GM21786 (cell line): ENCODE results near the gene PIP5KL1.

Experiments
- ATAC-seq: cut with Tn5 transposase; IDR thresholded peaks from one replicate; pipeline ENCODE4 v1.9.1; 2021; ENCODE audit not compliant: unreplicated experiment

PIP5KL1 gene

GRCh38 chr9:127950513-127951289 is 20.1 kb upstream of the PIP5KL1 start:
- no peak for ATAC-seq

DNA sequence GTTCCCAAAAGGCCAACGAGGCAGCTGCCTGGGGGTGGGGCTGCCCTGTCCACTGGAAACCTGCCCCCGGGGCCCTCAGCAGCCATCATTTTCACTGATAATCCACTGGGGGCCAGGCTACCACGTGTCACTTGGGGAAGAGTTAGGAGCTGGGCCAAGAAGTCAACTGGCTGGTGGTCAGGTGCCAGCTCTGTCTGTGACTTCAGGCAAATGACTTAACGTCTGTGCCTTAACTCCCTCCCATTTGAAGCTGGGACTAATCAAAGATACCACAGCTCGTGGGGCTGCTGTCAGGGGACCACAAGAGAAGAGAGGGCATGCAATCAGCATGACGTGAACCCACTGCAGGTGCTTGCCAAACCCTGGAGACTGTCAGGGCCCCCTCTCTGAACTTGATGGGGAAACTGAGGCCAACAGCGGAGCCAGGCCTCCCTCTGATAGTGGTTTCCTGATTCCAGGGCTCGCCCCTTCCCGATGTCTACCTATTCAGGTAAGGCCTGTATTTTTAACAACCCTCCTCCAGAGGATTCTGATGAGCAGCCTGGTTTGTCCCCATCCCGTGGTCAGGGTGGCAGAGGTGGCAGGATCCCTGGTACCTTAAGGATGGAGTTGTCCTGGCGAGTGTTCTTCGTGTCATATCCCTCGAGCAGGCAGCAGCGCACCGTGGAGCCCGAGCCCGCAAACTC is 19.4 kb upstream of the PIP5KL1 start:
- ATAC-seq, result no peak

GRCh38 chr9:127947841-127948710 is 17.5 kb upstream of the PIP5KL1 start:
- ATAC-seq, result no peak

- no peak for ATAC-seq
Observed at GRCh38 chr9:127946728-127947127, 16.2 kb upstream of the PIP5KL1 start.

GRCh38 chr9:127945942-127946341 is 15.4 kb upstream of the PIP5KL1 start:
- no peak for ATAC-seq

- no peak for ATAC-seq
Observed at GRCh38 chr9:127945338-127945737, 14.8 kb upstream of the PIP5KL1 start.

- ATAC-seq, result no peak
Observed at GRCh38 chr9:127944586-127945218, 14.1 kb upstream of the PIP5KL1 start.

DNA sequence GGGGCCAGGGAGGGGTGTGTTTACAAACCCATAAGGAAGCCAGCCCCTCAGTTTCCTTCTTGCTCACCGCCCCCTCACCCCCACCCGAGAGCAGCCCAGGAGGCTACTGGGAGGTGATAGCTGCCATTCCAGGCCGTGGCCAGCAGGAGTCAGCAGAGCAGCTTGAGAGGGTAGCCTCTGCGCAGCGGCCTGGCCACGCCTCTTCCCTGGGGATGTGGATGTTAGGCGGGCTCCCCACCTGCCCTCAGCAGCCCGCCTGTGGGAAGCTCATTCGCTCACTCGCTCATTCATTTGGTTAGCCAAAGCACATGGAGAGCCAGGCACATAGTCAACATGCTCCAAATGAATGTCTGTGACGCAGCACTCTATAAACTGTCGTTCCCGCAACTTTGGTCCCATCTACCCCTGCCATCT is 13.2 kb upstream of the PIP5KL1 start:
- ATAC-seq, result peak; percentile 65

GRCh38 chr9:127943011-127943662 is 12.6 kb upstream of the PIP5KL1 start:
- ATAC-seq, result no peak

DNA sequence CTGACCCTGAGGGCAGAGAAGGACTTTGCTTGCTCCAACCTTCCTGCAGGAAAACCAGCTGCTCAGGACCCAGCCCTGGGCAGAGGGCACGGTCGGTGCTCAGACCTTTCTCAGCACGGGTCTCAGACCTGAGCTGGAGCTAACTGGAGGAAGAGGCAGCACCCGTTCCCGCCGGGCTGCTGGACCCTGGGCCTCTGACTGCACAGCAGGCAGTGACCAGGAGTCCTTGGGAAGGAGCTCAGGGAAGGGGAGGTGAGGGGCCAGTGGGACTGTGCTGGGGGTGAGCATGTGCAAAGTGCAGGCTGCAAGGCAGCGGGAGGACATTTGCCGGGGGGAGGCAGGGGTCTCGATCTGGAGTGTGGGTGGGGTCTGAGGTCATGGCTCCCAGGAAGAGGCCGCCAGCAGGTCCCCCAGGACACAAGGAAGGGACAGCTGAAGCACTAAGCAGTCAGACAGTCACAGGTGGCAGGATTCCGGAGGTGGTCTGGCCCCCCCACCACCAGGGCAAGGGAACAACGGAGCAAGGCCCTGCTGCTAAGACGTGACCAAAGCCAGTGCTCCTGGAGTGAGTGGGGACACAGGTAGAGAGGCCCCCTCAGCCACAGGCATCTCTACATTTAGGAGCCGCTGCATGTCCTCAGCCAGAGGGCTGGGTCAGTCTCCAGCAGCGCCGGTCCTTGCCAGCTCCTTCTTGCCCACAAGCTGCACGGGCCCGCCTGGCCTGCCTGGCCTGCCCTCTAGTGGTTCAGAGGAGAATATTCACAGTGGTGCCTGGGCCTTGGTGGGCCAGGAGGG is 11.8 kb upstream of the PIP5KL1 start:
- no peak for ATAC-seq

- no peak for ATAC-seq
Observed at GRCh38 chr9:127941961-127942215, 11.3 kb upstream of the PIP5KL1 start.

DNA sequence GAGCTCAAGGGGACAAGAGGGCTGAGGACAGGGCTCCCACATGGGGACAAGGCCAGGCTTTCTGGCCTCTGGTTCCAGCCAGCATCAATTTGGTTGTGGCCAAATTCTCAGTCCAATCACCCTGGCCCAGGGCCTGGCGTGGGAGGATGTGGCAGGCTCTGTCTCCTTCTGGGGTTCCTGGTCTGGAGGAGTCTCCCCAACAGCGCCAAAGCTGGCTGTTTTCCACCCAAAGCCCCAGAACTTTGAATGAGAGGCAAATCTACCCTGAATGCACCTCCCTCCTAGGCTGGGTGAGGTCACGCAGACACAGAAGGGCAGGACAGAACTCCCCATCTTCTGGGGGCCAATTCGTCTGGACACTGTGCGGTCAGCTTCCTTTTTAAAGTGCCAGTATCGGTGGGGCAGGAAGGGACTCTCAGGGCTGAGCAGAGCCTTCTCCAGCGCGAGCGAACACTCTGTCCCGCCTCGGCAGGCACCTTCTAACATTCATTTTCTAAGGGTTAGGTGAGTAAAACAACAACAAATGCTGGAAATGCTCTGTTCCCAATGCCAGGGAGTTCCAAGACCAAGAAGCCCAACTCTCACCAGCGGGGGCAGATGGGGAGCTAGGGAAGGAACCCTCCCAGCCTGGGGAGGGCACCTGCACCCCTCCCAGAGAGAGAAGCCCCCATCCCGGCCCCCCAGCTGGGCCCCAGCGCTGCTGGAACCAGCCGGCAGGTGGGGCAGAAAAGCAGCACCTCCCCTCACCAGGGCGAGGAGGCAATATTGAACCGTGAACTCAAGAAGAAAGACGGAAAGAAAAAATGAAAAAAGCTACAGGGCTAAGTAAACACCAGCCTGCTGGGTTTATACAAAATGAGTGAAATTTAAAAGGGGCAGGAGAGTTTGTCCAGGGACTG is 10.7 kb upstream of the PIP5KL1 start:
- ATAC-seq, result no peak

DNA sequence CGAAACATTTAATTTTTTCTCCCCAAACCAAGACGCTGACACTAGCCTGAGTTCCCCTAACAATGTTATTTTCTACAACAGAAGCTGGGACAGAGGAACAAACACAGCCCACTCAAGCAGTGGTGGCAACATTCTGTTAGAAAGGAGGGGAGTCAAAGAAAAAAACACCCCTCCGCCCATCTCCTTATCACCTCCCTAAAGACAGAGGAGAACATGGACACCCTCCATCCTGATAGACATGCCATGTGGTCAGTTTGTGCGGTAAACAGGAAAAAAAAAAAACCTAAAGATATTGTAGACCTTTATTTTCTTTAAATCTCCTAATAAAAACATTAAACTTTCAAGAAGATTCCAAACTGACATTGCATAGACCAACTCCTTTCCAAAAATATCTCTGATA is 10.0 kb upstream of the PIP5KL1 start:
- ATAC-seq, result no peak

DNA sequence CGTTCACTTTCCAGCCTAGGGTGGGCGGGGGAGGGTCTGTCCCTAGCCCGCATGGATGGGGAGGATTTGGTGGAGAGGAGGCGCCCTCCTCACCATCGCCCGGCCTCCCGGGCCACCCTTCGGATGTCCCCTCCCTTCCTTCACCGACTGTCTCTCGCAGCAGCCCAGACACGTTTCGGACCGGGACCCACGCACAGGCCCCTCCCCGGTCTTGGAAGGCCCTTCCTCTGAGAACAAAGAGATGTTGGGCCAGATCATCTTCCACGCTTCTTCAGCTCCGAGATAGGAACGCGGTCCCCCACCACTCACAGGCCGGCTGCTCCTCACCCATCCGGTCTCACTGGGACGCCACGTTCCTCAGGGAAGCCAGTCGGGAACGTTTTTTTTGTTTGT is 7.7 kb upstream of the PIP5KL1 start:
- ATAC-seq, result no peak

DNA sequence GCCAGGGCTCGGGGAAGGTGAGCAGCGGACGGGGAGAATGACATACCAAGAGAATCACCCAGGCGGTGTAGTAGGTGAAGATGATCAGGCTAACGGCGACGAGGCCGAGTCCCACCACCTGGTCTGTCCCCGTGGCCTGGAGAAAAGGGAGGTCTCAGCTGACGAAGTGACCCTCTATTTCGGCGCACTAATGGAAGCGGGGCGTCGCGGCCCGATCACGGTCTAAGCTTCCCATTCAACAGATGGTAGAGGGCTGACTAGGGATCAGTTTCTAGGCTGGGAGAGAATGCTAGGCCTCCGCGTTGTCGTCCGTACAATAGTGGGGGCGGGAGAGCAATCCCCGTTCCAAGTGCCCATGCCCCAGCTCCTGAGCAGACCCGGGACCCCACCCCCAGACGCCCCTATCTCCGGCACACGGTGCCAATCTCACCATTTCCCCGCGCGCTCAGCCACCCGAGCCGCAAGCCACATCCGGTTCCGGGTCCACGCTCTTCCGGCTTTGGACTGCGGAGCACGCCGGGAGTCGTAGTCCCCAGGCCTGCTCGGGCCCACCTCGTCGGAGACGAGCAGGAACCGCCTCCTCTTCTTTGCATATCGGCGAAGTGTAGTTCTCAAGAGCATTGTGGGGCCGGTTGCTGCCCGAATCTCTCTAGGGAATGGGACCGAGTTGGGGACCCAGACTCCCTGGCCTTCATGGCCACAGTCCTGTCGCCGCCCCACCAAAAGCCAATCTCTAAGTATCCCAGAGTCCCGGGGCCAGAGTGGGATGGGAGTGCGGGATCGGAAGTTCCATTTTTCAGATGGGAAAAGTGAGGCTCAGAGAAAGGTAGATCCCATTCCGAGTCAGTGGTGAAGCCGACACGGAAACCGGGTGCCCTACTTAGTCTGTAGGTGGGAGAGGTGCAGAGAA is 7.1 kb upstream of the PIP5KL1 start, which contains the start of gene DPM2:
DPM2 (minus strand) TSS at position 467 of the 910 bp plus-strand sequence; CDS start at position 433, 34 bp downstream.
- peak; percentile 94 for ATAC-seq

GRCh38 chr9:127937056-127937387 is 6.4 kb upstream of the PIP5KL1 start:
- no peak for ATAC-seq

GRCh38 chr9:127936347-127936852 is 5.8 kb upstream of the PIP5KL1 start:
- ATAC-seq, result no peak

GRCh38 chr9:127935765-127936221 is 5.2 kb upstream of the PIP5KL1 start:
- ATAC-seq, result no peak
